GM12878 (cell line): ENCODE measurements around the gene PROZ. TPM values are rescaled to one million over a fixed set of nuclear protein-coding genes. Genes with fewer than 3 reads are reported as not detected.

Experiments
- ATAC-seq: fragments of 200-7000 bp; cut with Tn5 transposase; 3 replicates; pipeline ENCODE4 v1.9.1; 2020; ENCODE audit warnings: mild to moderate bottlenecking, moderate library complexity
- BruUV-seq: library from RNA; stranded (reverse); fragments of 400-500 nt; replicated peaks from 2 replicates; lab custom pipeline; 2021; lab: Mats Ljungman, UMichigan
- CTCF ChIA-PET: fragments of 300-600 bp; sonication (Branson Sonifier 250); formaldehyde crosslinking; extraction: SDS; loops from one replicate; lab custom pipeline; 2021; ENCODE audit warnings: inconsistent platforms; lab: Yijun Ruan, JAX
- POLR2A ChIA-PET: fragments of 350-600 bp; formaldehyde crosslinking; extraction: SDS; loops from one replicate; lab custom pipeline; 2021; ENCODE audit warnings: inconsistent platforms; lab: Charles Lee
- RAD21 ChIA-PET: fragments of 300-600 bp; sonication (Branson Sonifier 250); formaldehyde crosslinking; loops from one replicate; lab custom pipeline; 2023; ENCODE audit warnings: antibody characterized with exemption; ENCODE audit not compliant: unreplicated experiment; lab: Charles Lee
- SMC1A ChIA-PET: fragments of 300-600 bp; sonication (Branson Sonifier 250); formaldehyde crosslinking; loops from one replicate; lab custom pipeline; 2023; ENCODE audit not compliant: unreplicated experiment, uncharacterized antibody; lab: Charles Lee
- DNase-seq: peaks from one replicate; pipeline ENCODE4 v3.0.0-alpha.2; 2011; ENCODE audit warnings: low read depth, low spot score
- FAIRE-seq: peaks from 3 replicates; lab custom pipeline; 2011; peaks lifted over from hg19 to GRCh38; lab: Jason Lieb, UNC
- H2AFZ ChIP-seq: 2 replicates; pipeline ENCODE4 v1.6.0; 2011; ENCODE audit warnings: low read depth, low read length, control low read depth; ENCODE audit not compliant: control insufficient read depth
- H3K27ac ChIP-seq: 2 replicates; pipeline ENCODE4 v1.5.1; 2011; ENCODE audit warnings: control low read depth; ENCODE audit not compliant: control insufficient read depth, insufficient read depth
- H3K27me3 ChIP-seq, 2 experiments: replicated peaks in 1 of 2; 2 replicates each; pipeline versions ENCODE4 v1.6.0 to v1.6.1; 2011; ENCODE audit warnings: low read length in 1 of 2; ENCODE audit not compliant: control insufficient read depth in 2 of 2, insufficient read depth in 2 of 2
- H3K36me3 ChIP-seq, 2 experiments: 2 replicates each; pipeline ENCODE4 v1.5.1; 2011; ENCODE audit warnings: low read length in 1 of 2; ENCODE audit not compliant: control insufficient read depth in 2 of 2, insufficient read depth in 2 of 2
- H3K4me1 ChIP-seq: 2 replicates; pipeline ENCODE4 v1.6.1; 2011; ENCODE audit warnings: mild to moderate bottlenecking, low read length, moderate library complexity, mixed read lengths; ENCODE audit not compliant: control insufficient read depth, insufficient read depth
- H3K4me2 ChIP-seq: 2 replicates; pipeline ENCODE4 v1.6.0; 2011; ENCODE audit warnings: control low read depth; ENCODE audit not compliant: control insufficient read depth, insufficient read depth
- H3K4me3 ChIP-seq: fragments of 200-600 bp; sonication (generic); 2 replicates; pipeline ENCODE4 v1.5.1; 2016
- H3K79me2 ChIP-seq: 2 replicates; pipeline ENCODE4 v1.6.0; 2011; ENCODE audit warnings: low read length; ENCODE audit not compliant: control insufficient read depth, insufficient read depth
- H3K9ac ChIP-seq: 2 replicates; pipeline ENCODE4 v1.8.0; 2011; ENCODE audit warnings: low read length, control low read depth, mixed read lengths; ENCODE audit not compliant: control insufficient read depth, insufficient read depth
- H3K9me3 ChIP-seq: replicated peaks from 3 replicates; pipeline ENCODE4 v1.5.1; 2011; ENCODE audit warnings: mild to moderate bottlenecking, low read length; ENCODE audit not compliant: control insufficient read depth, insufficient read depth
- H4K20me1 ChIP-seq: 2 replicates; pipeline ENCODE4 v1.6.0; 2011; ENCODE audit not compliant: control insufficient read depth, insufficient read depth
- BACH1 ChIP-seq: fragments of 450-650 bp; IDR thresholded peaks from 2 replicates; pipeline ENCODE4 v1.6.1; 2017; ENCODE audit warnings: mild to moderate bottlenecking, borderline replicate concordance
- MEF2B ChIP-seq: fragments of 450-650 bp; IDR thresholded peaks from 2 replicates; pipeline ENCODE4 v1.6.1; 2018; ENCODE audit warnings: mild to moderate bottlenecking, moderate library complexity; ENCODE audit not compliant: partially characterized antibody, poor library complexity, severe bottlenecking
- RAD21 ChIP-seq: IDR thresholded peaks from 2 replicates; pipeline ENCODE4 v1.6.1; 2011; ENCODE audit warnings: mild to moderate bottlenecking, low read depth, low read length, moderate library complexity; ENCODE audit not compliant: insufficient read depth
- RAD51 ChIP-seq: fragments of 450-650 bp; IDR thresholded peaks from 2 replicates; pipeline ENCODE4 v1.6.1; 2016; ENCODE audit warnings: moderate library complexity, mild to moderate bottlenecking, inconsistent platforms
- RFX5 ChIP-seq: IDR thresholded peaks from 2 replicates; pipeline ENCODE4 v1.6.1; 2011; ENCODE audit warnings: low read depth, low read length, improper control_type of control experiment
- WGBS: methylation state at CpG from one replicate; pipeline ENCODE4 v1.1.6; 2016; ENCODE audit warnings: low lambda C conversion rate; ENCODE audit not compliant: insufficient replicate concordance, insufficient coverage; ENCODE audit errors: missing lambda C conversion rate; 5-methylcytosine and 5-hydroxymethylcytosine counted together
- in situ Hi-C: fragments of 300-500 bp; cut with MboI; formaldehyde crosslinking; loops from 9 replicates; pipeline ENCODE4 v1.14.3; 2018; ENCODE audit warnings: mixed read lengths
- intact Hi-C: fragments of 100-400 bp; cut with micrococcal nuclease; formaldehyde crosslinking; loops from one replicate; pipeline ENCODE4 v1.14.2; 2022; ENCODE audit not compliant: unreplicated experiment
- polyA plus RNA-seq, 11 experiments: library from polyadenylated mRNA; depleted of rRNA in 4 of 11; unstranded in 6 of 11; stranded (reverse) in 5 of 11; fragments of >200 nt; fragmentation: Nextera tagmentation in 4 of 11; fragmentation: Illumina TruSeq in 1 of 11; extraction: Ambion mirVana in 4 of 11; extraction: Trizol in 1 of 11; gene quantifications; 1 replicate in 1 of 11; 2 replicates in 10 of 11; pipeline versions ENCODE4 v1.2.1 to v1.2.3, GENCODE V29; 2011 to 2016; ENCODE audit warnings: inconsistent platforms in 2 of 11, missing spikeins in 2 of 11, low read depth in 1 of 11
- total RNA-seq, 4 experiments: library from RNA; depleted of rRNA in 3 of 4; stranded (reverse); fragments of >200 nt in 3 of 4; fragmentation: Illumina TruSeq in 1 of 4; extraction: Trizol in 1 of 4; gene quantifications; 2 replicates each; pipeline versions ENCODE4 v1.2.1 to v1.2.3, GENCODE V29; 2013 to 2021
- TF ChIP-seq, protein P1 (sequence below): fragments of 450-650 bp; IDR thresholded peaks from 2 replicates; pipeline ENCODE4 v1.6.1; 2017; ENCODE audit warnings: mild to moderate bottlenecking, moderate library complexity
- TF ChIP-seq, protein P2 (sequence below): fragments of 450-650 bp; formaldehyde crosslinking; IDR thresholded peaks from 2 replicates; pipeline ENCODE4 v1.4.0; 2022; ENCODE audit warnings: mild to moderate bottlenecking, moderate library complexity
- TF ChIP-seq, protein P3 (sequence below): fragments of 450-650 bp; IDR thresholded peaks from 2 replicates; pipeline ENCODE4 v1.6.1; 2017; ENCODE audit warnings: mild to moderate bottlenecking, moderate library complexity

The PROZ gene
- total and polyA plus RNA-seq, 10 of the 15 experiments (the other 5 are each of a cell fraction or from before 2014, with no cell fraction given): 0.07 to 0.24 (median 0.21) TPM; not detected in 7

DNA sequence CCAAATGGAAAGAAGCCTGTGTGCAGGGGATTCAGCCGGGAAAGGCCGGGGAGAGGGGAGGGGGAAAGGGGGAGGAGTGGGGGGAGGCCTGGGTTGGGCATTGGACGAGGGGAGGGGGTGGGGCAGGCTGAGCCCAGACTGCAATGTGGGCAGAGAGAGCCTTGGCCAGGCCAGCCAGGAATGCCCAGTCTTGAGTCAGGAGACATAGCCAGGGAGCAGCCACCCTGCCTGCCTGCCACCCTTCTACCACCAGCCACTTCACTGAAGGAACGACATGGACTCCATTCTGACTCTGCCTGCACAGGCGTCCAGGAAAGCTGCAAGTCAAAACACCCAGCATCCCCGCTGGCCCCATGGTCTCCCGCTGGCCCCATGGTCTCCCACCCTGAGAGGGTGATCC lies 498 bp downstream of the PROZ start:
- FAIRE-seq: no peak
- Histone ChIP-seq H3K4me2 (no peak overlapping the region), H3K4me3 (no peak overlapping the region), H3K9me3 (peaks cover 6% of the 10 kb centered on the region; the same call in 1 of the 3 replicates), H2AFZ (no peak overlapping the region), H3K9ac (no peak overlapping the region), H3K27ac (no peak overlapping the region), H3K27me3 (no peaks in the 10 kb centered on the region), H4K20me1 (no peaks in the 10 kb centered on the region), H3K79me2 (no peaks in the 10 kb centered on the region), H3K4me1 (no peaks in the 10 kb centered on the region), H3K36me3 (no peaks in the 10 kb centered on the region)
- BruUV-seq: no TSS peak
- RAD21 ChIA-PET: no interaction called here
- in situ Hi-C loops: no loop called here
- TF ChIP-seq RAD51 (no peak), BACH1 (no peak), MEF2B (no peak), RAD21 (no peak), RFX5 (no peak)
- TF ChIP-seq, protein P1, sequence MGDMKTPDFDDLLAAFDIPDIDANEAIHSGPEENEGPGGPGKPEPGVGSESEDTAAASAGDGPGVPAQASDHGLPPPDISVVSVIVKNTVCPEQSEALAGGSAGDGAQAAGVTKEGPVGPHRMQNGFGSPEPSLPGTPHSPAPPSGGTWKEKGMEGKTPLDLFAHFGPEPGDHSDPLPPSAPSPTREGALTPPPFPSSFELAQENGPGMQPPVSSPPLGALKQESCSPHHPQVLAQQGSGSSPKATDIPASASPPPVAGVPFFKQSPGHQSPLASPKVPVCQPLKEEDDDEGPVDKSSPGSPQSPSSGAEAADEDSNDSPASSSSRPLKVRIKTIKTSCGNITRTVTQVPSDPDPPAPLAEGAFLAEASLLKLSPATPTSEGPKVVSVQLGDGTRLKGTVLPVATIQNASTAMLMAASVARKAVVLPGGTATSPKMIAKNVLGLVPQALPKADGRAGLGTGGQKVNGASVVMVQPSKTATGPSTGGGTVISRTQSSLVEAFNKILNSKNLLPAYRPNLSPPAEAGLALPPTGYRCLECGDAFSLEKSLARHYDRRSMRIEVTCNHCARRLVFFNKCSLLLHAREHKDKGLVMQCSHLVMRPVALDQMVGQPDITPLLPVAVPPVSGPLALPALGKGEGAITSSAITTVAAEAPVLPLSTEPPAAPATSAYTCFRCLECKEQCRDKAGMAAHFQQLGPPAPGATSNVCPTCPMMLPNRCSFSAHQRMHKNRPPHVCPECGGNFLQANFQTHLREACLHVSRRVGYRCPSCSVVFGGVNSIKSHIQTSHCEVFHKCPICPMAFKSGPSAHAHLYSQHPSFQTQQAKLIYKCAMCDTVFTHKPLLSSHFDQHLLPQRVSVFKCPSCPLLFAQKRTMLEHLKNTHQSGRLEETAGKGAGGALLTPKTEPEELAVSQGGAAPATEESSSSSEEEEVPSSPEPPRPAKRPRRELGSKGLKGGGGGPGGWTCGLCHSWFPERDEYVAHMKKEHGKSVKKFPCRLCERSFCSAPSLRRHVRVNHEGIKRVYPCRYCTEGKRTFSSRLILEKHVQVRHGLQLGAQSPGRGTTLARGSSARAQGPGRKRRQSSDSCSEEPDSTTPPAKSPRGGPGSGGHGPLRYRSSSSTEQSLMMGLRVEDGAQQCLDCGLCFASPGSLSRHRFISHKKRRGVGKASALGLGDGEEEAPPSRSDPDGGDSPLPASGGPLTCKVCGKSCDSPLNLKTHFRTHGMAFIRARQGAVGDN: no peak
- TF ChIP-seq, protein P2, sequence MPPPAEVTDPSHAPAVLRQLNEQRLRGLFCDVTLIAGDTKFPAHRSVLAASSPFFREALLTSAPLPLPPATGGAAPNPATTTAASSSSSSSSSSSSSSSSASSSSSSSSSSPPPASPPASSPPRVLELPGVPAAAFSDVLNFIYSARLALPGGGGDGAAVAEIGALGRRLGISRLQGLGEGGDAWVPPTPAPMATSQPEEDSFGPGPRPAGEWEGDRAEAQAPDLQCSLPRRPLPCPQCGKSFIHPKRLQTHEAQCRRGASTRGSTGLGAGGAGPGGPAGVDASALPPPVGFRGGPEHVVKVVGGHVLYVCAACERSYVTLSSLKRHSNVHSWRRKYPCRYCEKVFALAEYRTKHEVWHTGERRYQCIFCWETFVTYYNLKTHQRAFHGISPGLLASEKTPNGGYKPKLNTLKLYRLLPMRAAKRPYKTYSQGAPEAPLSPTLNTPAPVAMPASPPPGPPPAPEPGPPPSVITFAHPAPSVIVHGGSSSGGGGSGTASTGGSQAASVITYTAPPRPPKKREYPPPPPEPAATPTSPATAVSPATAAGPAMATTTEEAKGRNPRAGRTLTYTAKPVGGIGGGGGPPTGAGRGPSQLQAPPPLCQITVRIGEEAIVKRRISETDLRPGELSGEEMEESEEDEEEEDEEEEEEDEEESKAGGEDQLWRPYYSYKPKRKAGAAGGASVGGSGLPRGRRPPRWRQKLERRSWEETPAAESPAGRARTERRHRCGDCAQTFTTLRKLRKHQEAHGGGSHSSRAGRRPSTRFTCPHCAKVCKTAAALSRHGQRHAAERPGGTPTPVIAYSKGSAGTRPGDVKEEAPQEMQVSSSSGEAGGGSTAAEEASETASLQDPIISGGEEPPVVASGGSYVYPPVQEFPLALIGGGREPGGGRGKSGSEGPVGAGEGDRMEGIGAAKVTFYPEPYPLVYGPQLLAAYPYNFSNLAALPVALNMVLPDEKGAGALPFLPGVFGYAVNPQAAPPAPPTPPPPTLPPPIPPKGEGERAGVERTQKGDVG (CRISPR knock-in tag): no peak
- TF ChIP-seq, protein P3, sequence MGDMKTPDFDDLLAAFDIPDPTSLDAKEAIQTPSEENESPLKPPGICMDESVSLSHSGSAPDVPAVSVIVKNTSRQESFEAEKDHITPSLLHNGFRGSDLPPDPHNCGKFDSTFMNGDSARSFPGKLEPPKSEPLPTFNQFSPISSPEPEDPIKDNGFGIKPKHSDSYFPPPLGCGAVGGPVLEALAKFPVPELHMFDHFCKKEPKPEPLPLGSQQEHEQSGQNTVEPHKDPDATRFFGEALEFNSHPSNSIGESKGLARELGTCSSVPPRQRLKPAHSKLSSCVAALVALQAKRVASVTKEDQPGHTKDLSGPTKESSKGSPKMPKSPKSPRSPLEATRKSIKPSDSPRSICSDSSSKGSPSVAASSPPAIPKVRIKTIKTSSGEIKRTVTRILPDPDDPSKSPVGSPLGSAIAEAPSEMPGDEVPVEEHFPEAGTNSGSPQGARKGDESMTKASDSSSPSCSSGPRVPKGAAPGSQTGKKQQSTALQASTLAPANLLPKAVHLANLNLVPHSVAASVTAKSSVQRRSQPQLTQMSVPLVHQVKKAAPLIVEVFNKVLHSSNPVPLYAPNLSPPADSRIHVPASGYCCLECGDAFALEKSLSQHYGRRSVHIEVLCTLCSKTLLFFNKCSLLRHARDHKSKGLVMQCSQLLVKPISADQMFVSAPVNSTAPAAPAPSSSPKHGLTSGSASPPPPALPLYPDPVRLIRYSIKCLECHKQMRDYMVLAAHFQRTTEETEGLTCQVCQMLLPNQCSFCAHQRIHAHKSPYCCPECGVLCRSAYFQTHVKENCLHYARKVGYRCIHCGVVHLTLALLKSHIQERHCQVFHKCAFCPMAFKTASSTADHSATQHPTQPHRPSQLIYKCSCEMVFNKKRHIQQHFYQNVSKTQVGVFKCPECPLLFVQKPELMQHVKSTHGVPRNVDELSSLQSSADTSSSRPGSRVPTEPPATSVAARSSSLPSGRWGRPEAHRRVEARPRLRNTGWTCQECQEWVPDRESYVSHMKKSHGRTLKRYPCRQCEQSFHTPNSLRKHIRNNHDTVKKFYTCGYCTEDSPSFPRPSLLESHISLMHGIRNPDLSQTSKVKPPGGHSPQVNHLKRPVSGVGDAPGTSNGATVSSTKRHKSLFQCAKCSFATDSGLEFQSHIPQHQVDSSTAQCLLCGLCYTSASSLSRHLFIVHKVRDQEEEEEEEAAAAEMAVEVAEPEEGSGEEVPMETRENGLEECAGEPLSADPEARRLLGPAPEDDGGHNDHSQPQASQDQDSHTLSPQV: no peak
- no peak for ATAC-seq
- 25% methylated on average over 5 of the region's 7 CpGs for WGBS
- intact Hi-C loops: no loop called here
- CTCF ChIA-PET: no interaction called here
- no peak for DNase-seq
- SMC1A ChIA-PET: no interaction called here
- POLR2A ChIA-PET: no interaction called here
